Upper lobe of left lung (tissue), 6 donors: ENCODE results near the gene PRKAA2. TPM values are rescaled to one million over a fixed set of nuclear protein-coding genes. Genes with fewer than 3 reads are reported as not detected.

Experiments
- ATAC-seq, 2 donors: fragments of 200-7000 bp; cut with Tn5 transposase; one replicate each; pipeline ENCODE4 v1.9.1; 2022; ENCODE audit warnings: mild to moderate bottlenecking in 2 of 2, moderate library complexity in 2 of 2; ENCODE audit not compliant: low FRiP score in 2 of 2
- DNase-seq, 2 donors: peaks; one replicate each; pipeline ENCODE4 v3.0.0-alpha.2; 2019 to 2020
- H3K27ac ChIP-seq, 4 donors: fragments of 200-600 bp; sonication (generic); one replicate each; pipeline ENCODE4 v1.5.1; 2016 to 2019
- H3K27me3 ChIP-seq, 4 donors: fragments of 200-600 bp; sonication (generic); one replicate each; pipeline ENCODE4 v1.5.1; 2017 to 2019
- H3K36me3 ChIP-seq, 4 donors: fragments of 200-600 bp; sonication (generic); one replicate each; pipeline ENCODE4 v1.5.1; 2016 to 2019
- H3K4me1 ChIP-seq, 4 donors: fragments of 200-600 bp; sonication (generic); one replicate each; pipeline ENCODE4 v1.5.1; 2018 to 2019
- H3K4me3 ChIP-seq, 4 donors: fragments of 200-600 bp; sonication (generic); one replicate each; pipeline ENCODE4 v1.5.1; 2017 to 2019; ENCODE audit warnings: mild to moderate bottlenecking in 2 of 4, moderate library complexity in 1 of 4
- H3K9me3 ChIP-seq, 4 donors: fragments of 200-600 bp; sonication (generic); one replicate each; pipeline ENCODE4 v1.5.1; 2018 to 2019
- CTCF ChIP-seq, 6 experiments: fragments of 450-650 bp in 4 of 6; fragments of 200-600 bp in 2 of 6; sonication (generic) in 2 of 6; IDR thresholded peaks; one replicate each; pipeline ENCODE4 v1.5.1; 2016 to 2019; ENCODE audit warnings: antibody characterized with exemption in 6 of 6
- EP300 ChIP-seq, 4 donors: sonication (generic); formaldehyde crosslinking; IDR thresholded peaks; one replicate each; pipeline ENCODE4 v1.5.1; 2017; ENCODE audit warnings: antibody characterized with exemption in 4 of 4, control low read depth in 2 of 4
- POLR2A ChIP-seq, 4 donors: fragments of 450-650 bp; IDR thresholded peaks; one replicate each; pipeline ENCODE4 v1.5.1; 2016 to 2017; ENCODE audit warnings: antibody characterized with exemption in 4 of 4, mild to moderate bottlenecking in 2 of 4
- POLR2AphosphoS5 ChIP-seq, 2 donors: sonication (generic); formaldehyde crosslinking; IDR thresholded peaks; one replicate each; pipeline ENCODE4 v1.5.1; 2017; ENCODE audit warnings: antibody characterized with exemption in 2 of 2
- WGBS, 2 donors: methylation state at CpG; one replicate each; pipeline ENCODE4 v1.1.5; 2017 to 2018; 5-methylcytosine and 5-hydroxymethylcytosine counted together
- total RNA-seq, 6 donors: library from RNA; depleted of rRNA in 4 of 6; stranded (reverse); fragments of >200 nt in 4 of 6; gene quantifications; one replicate each; pipeline versions ENCODE4 v1.1.0 to v1.2.1, GENCODE V29; 2016 to 2021
- donor health status: DM: no; HTN: no; CAD: no; lungs with moderate emphysema.
- donor health status: DM: no; HTN: yes; CAD: no; lungs with severe emphysema.

The PRKAA2 gene
- total RNA-seq, 6 donors from 2014 or later: 0.78 to 8.2 (median 1.6) TPM

GRCh38 chr1:56634981-56635380 lies 10.1 kb upstream of the PRKAA2 start:
- no peaks in the 10 kb centered on the region for H3K4me1 ChIP-seq
- no peaks in the 10 kb centered on the region for H3K9me3 ChIP-seq
- no peaks in the 10 kb centered on the region for H3K36me3 ChIP-seq
- WGBS, 2 donors: 91 to 94% methylated on average over 3 of the region's 3 CpGs
- ATAC-seq (no peak), DNase-seq (no peak)
- no peak overlapping the region for H3K27ac ChIP-seq
- H3K4me3 ChIP-seq: no peak overlapping the region
- TF ChIP-seq POLR2AphosphoS5 (IDR thresholded peaks at IDR 0.05) (no peak), CTCF (IDR thresholded peaks at IDR 0.05) (no peak), POLR2A (IDR thresholded peaks at IDR 0.05) (no peak), EP300 (IDR thresholded peaks at IDR 0.05) (no peak)
- H3K27me3 ChIP-seq: no peaks in the 10 kb centered on the region

- WGBS, 2 donors: 19 to 56% methylated on average over 1 of the region's 1 CpG
- no peak for ATAC-seq
- Histone ChIP-seq H3K9me3 (no peaks in the 10 kb centered on the region), H3K36me3 (no peaks in the 10 kb centered on the region), H3K4me3 (no peak overlapping the region), H3K4me1 (no peaks in the 10 kb centered on the region), H3K27ac (no peak overlapping the region), H3K27me3 (no peaks in the 10 kb centered on the region)
- TF ChIP-seq POLR2AphosphoS5 (IDR thresholded peaks at IDR 0.05) (no peak), POLR2A (IDR thresholded peaks at IDR 0.05) (no peak), CTCF (IDR thresholded peaks at IDR 0.05) (no peak), EP300 (IDR thresholded peaks at IDR 0.05) (no peak)
- DNase-seq: no peak
These were observed 6.9 kb upstream of the PRKAA2 start for GRCh38 chr1:56638248-56638647.

DNA sequence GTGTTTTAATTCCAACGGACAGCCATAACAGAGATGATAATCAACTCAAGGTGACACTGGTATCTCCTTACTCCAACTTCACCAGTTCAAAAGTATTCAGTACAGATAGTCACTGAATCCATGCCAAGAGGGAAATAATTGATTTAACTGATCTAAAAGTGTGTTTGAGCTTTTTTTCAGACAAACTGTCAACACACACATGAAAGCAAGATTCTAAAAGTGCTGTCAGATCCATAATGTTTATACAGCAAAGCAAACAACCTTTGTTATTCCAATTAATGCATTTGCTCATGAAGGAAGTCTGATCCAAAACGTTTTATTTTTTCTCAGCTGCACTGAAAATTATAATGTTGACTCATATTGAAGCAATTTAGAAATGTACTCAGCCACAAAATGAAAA lies 5.9 kb upstream of the PRKAA2 start:
- ATAC-seq: no peak

GRCh38 chr1:56643661-56644060 lies 1.5 kb upstream of the PRKAA2 start:
- Histone ChIP-seq H3K36me3 (no peaks in the 10 kb centered on the region), H3K4me3 (no peak overlapping the region), H3K9me3 (no peaks in the 10 kb centered on the region), H3K27ac (no peak overlapping the region), H3K27me3 (peaks cover 0 to 17% (median 6%) of the 10 kb centered on the region in 4 donors), H3K4me1 (peaks cover 0 to 18% (median 4%) of the 10 kb centered on the region in 4 donors)
- ATAC-seq (no peak), DNase-seq (no peak)
- TF ChIP-seq EP300 (IDR thresholded peaks at IDR 0.05): no peak
- no peak for TF ChIP-seq POLR2A (IDR thresholded peaks at IDR 0.05)
- TF ChIP-seq POLR2AphosphoS5 (IDR thresholded peaks at IDR 0.05): no peak
- TF ChIP-seq CTCF (IDR thresholded peaks at IDR 0.05): no peak

More for the DNA sequence above, 5.9 kb upstream of the PRKAA2 start:
- TF ChIP-seq EP300 (IDR thresholded peaks at IDR 0.05) (no peak), CTCF (IDR thresholded peaks at IDR 0.05) (no peak), POLR2AphosphoS5 (IDR thresholded peaks at IDR 0.05) (no peak), POLR2A (IDR thresholded peaks at IDR 0.05) (no peak)
- Histone ChIP-seq H3K27ac (no peak overlapping the region), H3K27me3 (no peaks in the 10 kb centered on the region), H3K4me1 (peaks cover 0 to 4% (median under 1%) of the 10 kb centered on the region in 4 donors), H3K4me3 (no peak overlapping the region), H3K36me3 (no peaks in the 10 kb centered on the region), H3K9me3 (no peaks in the 10 kb centered on the region)
- 25 to 32% methylated on average over 2 of the region's 2 CpGs for WGBS, 2 donors
- no peak for DNase-seq
